Aorta (tissue), 5 donors: Measurements from ENCODE around the gene SLC9A9. TPM values are rescaled to one million over a fixed set of nuclear protein-coding genes. Genes with fewer than 3 reads are reported as not detected.

ENCODE experiments used
- ATAC-seq: fragments of 200-7000 bp; cut with Tn5 transposase; one replicate; pipeline ENCODE4 v1.9.1; 2022; ENCODE audit warnings: moderate library complexity; ENCODE audit not compliant: low FRiP score
- DNase-seq, 2 donors: peaks; one replicate each; pipeline ENCODE4 v3.0.0-alpha.2; 2020
- H3K27ac ChIP-seq, 2 donors: one replicate each; pipeline ENCODE4 v1.5.1; 2013; ENCODE audit warnings: low read length in 2 of 2, mild to moderate bottlenecking in 2 of 2, moderate library complexity in 2 of 2, control low read depth in 1 of 2, inconsistent platforms in 1 of 2, low read depth in 1 of 2
- H3K27me3 ChIP-seq, 2 donors: one replicate each; pipeline ENCODE4 v1.6.1; 2013; ENCODE audit warnings: control low read depth in 1 of 2, low read length in 1 of 2, mild to moderate bottlenecking in 1 of 2, moderate library complexity in 1 of 2; ENCODE audit not compliant: insufficient read depth in 2 of 2, control insufficient read depth in 1 of 2
- H3K36me3 ChIP-seq, 2 donors: one replicate each; pipeline ENCODE4 v1.6.1; 2013; ENCODE audit warnings: control low read depth in 1 of 2, low read length in 1 of 2, mild to moderate bottlenecking in 1 of 2; ENCODE audit not compliant: insufficient read depth in 2 of 2, control insufficient read depth in 1 of 2
- H3K4me1 ChIP-seq, 2 donors: one replicate each; pipeline ENCODE4 v1.6.1; 2013; ENCODE audit warnings: low read length in 2 of 2, control low read depth in 1 of 2, mild to moderate bottlenecking in 1 of 2, moderate library complexity in 1 of 2; ENCODE audit not compliant: insufficient read depth in 2 of 2, control insufficient read depth in 1 of 2
- H3K4me3 ChIP-seq, 2 donors: one replicate each; pipeline ENCODE4 v1.5.1; 2013; ENCODE audit warnings: low read length in 2 of 2, control low read depth in 1 of 2, mild to moderate bottlenecking in 1 of 2
- H3K9me3 ChIP-seq: one replicate; pipeline ENCODE4 v1.6.1; 2013; ENCODE audit warnings: mild to moderate bottlenecking, low read length; ENCODE audit not compliant: control insufficient read depth
- WGBS, 2 donors: extraction: QIAGEN DNeasy Blood & Tissue Kit; methylation state at CpG; one replicate each; pipeline ENCODE4 v1.1.7; 2013; 5-methylcytosine and 5-hydroxymethylcytosine counted together
- intact Hi-C, 2 donors: fragments of 100-400 bp; cut with DNase I; formaldehyde crosslinking; loops; one replicate each; pipeline versions ENCODE4 v1.14.2 to v1.15.0; 2022
- polyA plus RNA-seq, 2 donors: library from polyadenylated mRNA; stranded (reverse); fragments of 200-250 nt; gene quantifications; one replicate each; pipeline ENCODE4 v1.2.3, GENCODE V29; 2013
- total RNA-seq, 2 donors: library from RNA; stranded (reverse); fragmentation: NEBNext Ultra II Directional; extraction: Animal tissue kit (Norgen Biotek cat#: 25700); gene quantifications; one replicate each; pipeline ENCODE4 v1.2.1, GENCODE V29; 2021
- donor health status: healthy with polysubstance abuse.
- donor health status: Bipolar disorder and iron deficiency.
- donor health status: DM: no; HTN: no; CAD: no.
- donor health status: DM: no; HTN: no; CAD: no.
- donor health status: DM: yes; HTN: yes; CAD: no.

The SLC9A9 gene
- total and polyA plus RNA-seq, 4 donors = 7.3 to 45.8 (median 12.5) TPM

GRCh38 chr3:143653493-143653892, 194.8 kb downstream of the SLC9A9 start:
- intact Hi-C loops = no loop called here
- Histone ChIP-seq H3K27ac (no peak overlapping the region), H3K4me1 (peaks cover 0 to 2% of the 10 kb centered on the region in 2 donors), H3K4me3 (no peak overlapping the region), H3K27me3 (no peaks in the 10 kb centered on the region), H3K9me3 (no peaks in the 10 kb centered on the region), H3K36me3 (no peaks in the 10 kb centered on the region)
- 94 to 96% methylated on average over 2 of the region's 2 CpGs for WGBS, 2 donors
- no peak for ATAC-seq
- DNase-seq = no peak

DNA sequence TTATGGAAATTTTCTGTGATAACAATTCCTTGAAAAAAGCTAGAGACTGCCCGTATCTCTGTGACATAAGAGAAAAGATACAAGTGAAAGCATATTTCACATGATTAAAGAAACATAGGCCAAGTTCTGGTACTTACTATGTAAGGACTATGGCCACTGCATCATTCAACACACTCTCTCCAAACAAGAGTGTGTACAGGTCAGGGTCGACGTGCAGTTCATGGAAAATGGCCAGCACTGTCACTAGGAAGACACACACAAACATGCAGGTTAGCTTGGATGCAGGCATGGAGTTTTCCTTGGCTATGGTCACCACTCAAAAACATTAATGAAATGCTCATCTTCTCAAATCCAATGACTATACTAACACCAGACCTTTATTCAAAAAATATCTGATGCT, 196.2 kb downstream of the SLC9A9 start:
- WGBS, 2 donors = 91% methylated on average over 3 of the region's 3 CpGs
- H3K27me3 ChIP-seq = no peaks in the 10 kb centered on the region
- no peak overlapping the region for H3K4me3 ChIP-seq
- DNase-seq (no peak), ATAC-seq (no peak)
- H3K9me3 ChIP-seq = no peaks in the 10 kb centered on the region
- intact Hi-C loops = no loop called here
- H3K27ac ChIP-seq = no peak overlapping the region
- peaks cover 0 to 2% of the 10 kb centered on the region in 2 donors for H3K4me1 ChIP-seq
- H3K36me3 ChIP-seq = no peaks in the 10 kb centered on the region

GRCh38 chr3:143650827-143651226, 197.4 kb downstream of the SLC9A9 start:
- 9 to 16% methylated on average over 1 of the region's 1 CpG for WGBS, 2 donors
- no peak for DNase-seq
- H3K27ac ChIP-seq = no peak overlapping the region
- H3K36me3 ChIP-seq = no peaks in the 10 kb centered on the region
- H3K9me3 ChIP-seq = no peaks in the 10 kb centered on the region
- H3K4me3 ChIP-seq = no peak overlapping the region
- peaks cover 0 to 2% of the 10 kb centered on the region in 2 donors for H3K4me1 ChIP-seq
- no peak for ATAC-seq
- H3K27me3 ChIP-seq = no peaks in the 10 kb centered on the region
- intact Hi-C loops = no loop called here

GRCh38 chr3:143650120-143650519, 198.1 kb downstream of the SLC9A9 start:
- no peak for ATAC-seq
- DNase-seq = no peak
- Histone ChIP-seq H3K36me3 (peaks cover 0 to 2% of the 10 kb centered on the region in 2 donors), H3K9me3 (no peaks in the 10 kb centered on the region), H3K27me3 (no peaks in the 10 kb centered on the region), H3K4me3 (no peak overlapping the region), H3K4me1 (peaks cover 0 to 2% of the 10 kb centered on the region in 2 donors), H3K27ac (no peak overlapping the region)
- 85 to 91% methylated on average over 2 of the region's 2 CpGs for WGBS, 2 donors
- intact Hi-C loops = no loop called here

DNA sequence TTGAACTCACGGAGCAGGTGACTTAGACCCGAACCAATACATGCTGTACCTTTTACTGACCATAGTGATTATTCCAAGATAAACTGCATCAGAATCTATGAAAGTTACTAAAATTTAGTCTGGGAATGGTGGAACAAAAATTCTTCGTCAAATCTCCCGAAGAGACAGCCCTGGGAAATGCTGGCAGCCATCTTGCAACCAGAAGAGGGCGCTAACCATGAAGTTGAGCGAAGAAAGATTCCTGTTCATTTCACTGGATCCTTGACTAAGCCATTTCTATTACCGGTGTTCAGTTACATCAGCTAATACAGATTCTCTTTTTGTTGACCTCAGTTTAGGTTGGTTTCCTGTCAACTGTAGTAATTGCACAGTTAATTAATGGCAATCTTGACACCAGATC, 199.6 kb downstream of the SLC9A9 start:
- no peaks in the 10 kb centered on the region for H3K27me3 ChIP-seq
- peaks cover 0 to 2% of the 10 kb centered on the region in 2 donors for H3K36me3 ChIP-seq
- no peak overlapping the region for H3K4me3 ChIP-seq
- intact Hi-C loops = no loop called here
- H3K4me1 ChIP-seq = peaks cover 0 to 2% of the 10 kb centered on the region in 2 donors
- no peak overlapping the region for H3K27ac ChIP-seq
- WGBS, 2 donors = 88 to 91% methylated on average over 7 of the region's 7 CpGs
- no peak for ATAC-seq
- DNase-seq = no peak
- no peaks in the 10 kb centered on the region for H3K9me3 ChIP-seq

GRCh38 chr3:143648218-143648617, 200.1 kb downstream of the SLC9A9 start:
- H3K4me1 ChIP-seq = peaks cover 0 to 2% of the 10 kb centered on the region in 2 donors
- peaks cover 0 to 2% of the 10 kb centered on the region in 2 donors for H3K36me3 ChIP-seq
- H3K27ac ChIP-seq = no peak overlapping the region
- no peaks in the 10 kb centered on the region for H3K27me3 ChIP-seq
- ATAC-seq = no peak
- H3K4me3 ChIP-seq = no peak overlapping the region
- DNase-seq = no peak
- 95% methylated on average over 14 of the region's 14 CpGs for WGBS, 2 donors
- intact Hi-C loops = no loop called here
- H3K9me3 ChIP-seq = no peaks in the 10 kb centered on the region

- Histone ChIP-seq H3K36me3 (peaks cover 0 to 2% of the 10 kb centered on the region in 2 donors), H3K4me1 (no peaks in the 10 kb centered on the region), H3K27ac (no peak overlapping the region), H3K4me3 (no peak overlapping the region), H3K9me3 (no peaks in the 10 kb centered on the region), H3K27me3 (no peaks in the 10 kb centered on the region)
- peak; percentile 63 for ATAC-seq
- WGBS, 2 donors = 28 to 29% methylated on average over 4 of the region's 4 CpGs
- intact Hi-C loops = loop anchor here in 1 of 2 donors (5.0 kb wide), 1 partner anchor 527 kb away; the partner anchor contains the start of gene CHST2
- no peak for DNase-seq
Observed at GRCh38 chr3:143644370-143645089, 203.7 kb downstream of the SLC9A9 start.

GRCh38 chr3:143643905-143644304, 204.4 kb downstream of the SLC9A9 start:
- WGBS, 2 donors = 91 to 100% methylated on average over 1 of the region's 1 CpG
- H3K9me3 ChIP-seq = no peaks in the 10 kb centered on the region
- intact Hi-C loops = loop anchor here in 1 of 2 donors (5.0 kb wide), 1 partner anchor 527 kb away; the partner anchor contains the start of gene CHST2
- DNase-seq (no peak), ATAC-seq (no peak)
- H3K36me3 ChIP-seq = peaks cover 0 to 2% of the 10 kb centered on the region in 2 donors
- H3K27me3 ChIP-seq = no peaks in the 10 kb centered on the region
- no peak overlapping the region for H3K27ac ChIP-seq
- H3K4me3 ChIP-seq = no peak overlapping the region
- no peaks in the 10 kb centered on the region for H3K4me1 ChIP-seq

DNA sequence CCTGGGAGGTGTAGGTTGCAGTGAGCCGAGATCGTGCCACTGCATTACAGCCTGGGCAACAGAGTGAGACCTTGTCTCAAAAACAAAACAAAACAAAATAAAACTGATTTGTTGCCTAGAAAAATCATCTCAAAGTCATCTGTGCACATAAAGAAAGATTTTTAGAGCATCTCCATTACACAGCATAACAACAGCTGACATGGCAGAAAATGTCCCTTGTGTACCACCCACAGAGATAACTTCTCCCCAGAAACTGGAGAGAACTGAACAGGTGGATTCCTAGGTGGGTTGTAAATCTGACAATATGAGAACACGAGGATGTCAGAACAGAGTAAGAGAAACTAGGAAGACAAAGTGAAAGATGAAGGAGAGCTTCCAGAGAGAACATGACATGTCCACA, 207.5 kb downstream of the SLC9A9 start:
- peaks cover 4% of the 10 kb centered on the region for H3K9me3 ChIP-seq
- 98 to 99% methylated on average over 3 of the region's 3 CpGs for WGBS, 2 donors
- intact Hi-C loops = loop anchor here in 1 of 2 donors (5.0 kb wide), 1 partner anchor 523 kb away; the partner anchor contains the start of gene CHST2
- no peaks in the 10 kb centered on the region for H3K27me3 ChIP-seq
- no peak overlapping the region for H3K4me3 ChIP-seq
- no peaks in the 10 kb centered on the region for H3K4me1 ChIP-seq
- H3K27ac ChIP-seq = no peak overlapping the region
- peaks cover 0 to 2% of the 10 kb centered on the region in 2 donors for H3K36me3 ChIP-seq
- ATAC-seq = no peak
- no peak for DNase-seq
